ENCODE results near the gene ZNF385D.

- TF ChIP-seq, protein P1, sequence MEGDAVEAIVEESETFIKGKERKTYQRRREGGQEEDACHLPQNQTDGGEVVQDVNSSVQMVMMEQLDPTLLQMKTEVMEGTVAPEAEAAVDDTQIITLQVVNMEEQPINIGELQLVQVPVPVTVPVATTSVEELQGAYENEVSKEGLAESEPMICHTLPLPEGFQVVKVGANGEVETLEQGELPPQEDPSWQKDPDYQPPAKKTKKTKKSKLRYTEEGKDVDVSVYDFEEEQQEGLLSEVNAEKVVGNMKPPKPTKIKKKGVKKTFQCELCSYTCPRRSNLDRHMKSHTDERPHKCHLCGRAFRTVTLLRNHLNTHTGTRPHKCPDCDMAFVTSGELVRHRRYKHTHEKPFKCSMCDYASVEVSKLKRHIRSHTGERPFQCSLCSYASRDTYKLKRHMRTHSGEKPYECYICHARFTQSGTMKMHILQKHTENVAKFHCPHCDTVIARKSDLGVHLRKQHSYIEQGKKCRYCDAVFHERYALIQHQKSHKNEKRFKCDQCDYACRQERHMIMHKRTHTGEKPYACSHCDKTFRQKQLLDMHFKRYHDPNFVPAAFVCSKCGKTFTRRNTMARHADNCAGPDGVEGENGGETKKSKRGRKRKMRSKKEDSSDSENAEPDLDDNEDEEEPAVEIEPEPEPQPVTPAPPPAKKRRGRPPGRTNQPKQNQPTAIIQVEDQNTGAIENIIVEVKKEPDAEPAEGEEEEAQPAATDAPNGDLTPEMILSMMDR (IDR thresholded peaks at IDR 0.05 in 4 of 5, conservative IDR thresholded peaks at IDR 0.05 in 1 of 5), result no peak
- no peak for TF ChIP-seq POLR2A (IDR thresholded peaks at IDR 0.05)
Observed at GRCh38 chr3:21664996-21665395, 86.0 kb downstream of the ZNF385D start.

All from gastrocnemius medialis (tissue), 4 donors.